Lower leg skin (tissue), 4 donors: ENCODE results near the gene RAG1. TPM values are rescaled to one million over a fixed set of nuclear protein-coding genes. Genes with fewer than 3 reads are reported as not detected.

Source experiments
- DNase-seq, 2 donors: peaks; one replicate each; pipeline ENCODE4 v3.0.0-alpha.2; 2019; ENCODE audit warnings: low spot score in 2 of 2
- H3K4me3 ChIP-seq: fragments of 200-600 bp; sonication (generic); 2 replicates; pipeline ENCODE4 v1.5.1; 2017; ENCODE audit warnings: mild to moderate bottlenecking, low read depth; ENCODE audit not compliant: poor library complexity, severe bottlenecking
- CTCF ChIP-seq, 3 donors: fragments of 450-650 bp; IDR thresholded peaks; one replicate each; pipeline ENCODE4 v1.5.1; 2016; ENCODE audit warnings: antibody characterized with exemption in 3 of 3, mild to moderate bottlenecking in 3 of 3, moderate library complexity in 2 of 3
- POLR2A ChIP-seq, 2 donors: fragments of 450-650 bp; IDR thresholded peaks; one replicate each; pipeline ENCODE4 v1.6.1; 2016 to 2017; ENCODE audit warnings: antibody characterized with exemption in 2 of 2, mild to moderate bottlenecking in 1 of 2, moderate library complexity in 1 of 2
- WGBS, 2 donors: methylation state at CpG; one replicate each; pipeline ENCODE4 v1.1.5; 2018; 5-methylcytosine and 5-hydroxymethylcytosine counted together
- intact Hi-C: fragments of 100-400 bp; cut with DNase I; formaldehyde crosslinking; loops from one replicate; pipeline ENCODE4 v1.15.0; 2023; ENCODE audit warnings: low total_unique reads
- total RNA-seq, 4 donors: library from RNA; depleted of rRNA; stranded (reverse); fragments of >200 nt; gene quantifications; one replicate each; pipeline ENCODE4 v1.1.0, GENCODE V29; 2016

RAG1 gene
- total RNA-seq, 4 donors from 2014 or later, result 0.17 to 0.45 (median 0.39) TPM; not detected in 1

GRCh38 chr11:36601155-36601554 lies 33.3 kb downstream of the RAG1 start:
- DNase-seq, result no peak
- TF ChIP-seq POLR2A (IDR thresholded peaks at IDR 0.05) (no peak), CTCF (IDR thresholded peaks at IDR 0.05) (no peak)
- intact Hi-C loops, result no loop called here
- WGBS, 2 donors, result 79 to 81% methylated on average over 2 of the region's 2 CpGs
- no peak overlapping the region for H3K4me3 ChIP-seq

- H3K4me3 ChIP-seq, result no peak overlapping the region
- intact Hi-C loops, result no loop called here
- DNase-seq, result no peak
- no peak for TF ChIP-seq CTCF (IDR thresholded peaks at IDR 0.05)
- no peak for TF ChIP-seq POLR2A (IDR thresholded peaks at IDR 0.05)
Observed at GRCh38 chr11:36602135-36602534, 34.3 kb downstream of the RAG1 start.

- DNase-seq, result no peak
- 84 to 87% methylated on average over 6 of the region's 6 CpGs for WGBS, 2 donors
- intact Hi-C loops, result no loop called here
- TF ChIP-seq POLR2A (IDR thresholded peaks at IDR 0.05) (no peak), CTCF (IDR thresholded peaks at IDR 0.05) (no peak)
- no peak overlapping the region for H3K4me3 ChIP-seq
Observed at GRCh38 chr11:36605221-36606216, 37.7 kb downstream of the RAG1 start.

GRCh38 chr11:36608491-36609199 lies 40.8 kb downstream of the RAG1 start:
- intact Hi-C loops, result no loop called here
- 84 to 91% methylated on average over 1 of the region's 1 CpG for WGBS, 2 donors
- no peak overlapping the region for H3K4me3 ChIP-seq
- TF ChIP-seq CTCF (IDR thresholded peaks at IDR 0.05), result no peak
- no peak for TF ChIP-seq POLR2A (IDR thresholded peaks at IDR 0.05)
- no peak for DNase-seq

GRCh38 chr11:36609383-36609782 lies 41.6 kb downstream of the RAG1 start:
- TF ChIP-seq POLR2A (IDR thresholded peaks at IDR 0.05) (no peak), CTCF (IDR thresholded peaks at IDR 0.05) (no peak)
- DNase-seq, result no peak
- 90% methylated on average over 2 of the region's 2 CpGs for WGBS, 2 donors
- intact Hi-C loops, result no loop called here
- no peak overlapping the region for H3K4me3 ChIP-seq
